Type B pancreatic cell (in vitro differentiated cells): Measurements from ENCODE around the gene ENG. TPM values are rescaled to one million over a fixed set of nuclear protein-coding genes. Genes with fewer than 3 reads are reported as not detected.

Source experiments
- DNase-seq: peaks from one replicate; pipeline ENCODE4 v3.0.0; 2021; ENCODE audit warnings: mixed read lengths; ENCODE audit not compliant: unreplicated experiment; ENCODE audit errors: extremely low spot score
- H3K27ac Mint-ChIP-seq: 2 replicates; pipeline ENCODE4 v1.8.0; 2021; ENCODE audit warnings: mild to moderate bottlenecking, mixed read lengths
- H3K27me3 Mint-ChIP-seq: 2 replicates; pipeline ENCODE4 v1.8.0; 2021; ENCODE audit warnings: mixed read lengths
- H3K36me3 Mint-ChIP-seq: 2 replicates; pipeline ENCODE4 v1.8.0; 2021; ENCODE audit warnings: mixed read lengths
- H3K4me1 Mint-ChIP-seq: one replicate; pipeline ENCODE4 v1.8.0; 2021; ENCODE audit warnings: mixed read lengths; ENCODE audit not compliant: unreplicated experiment
- H3K4me3 Mint-ChIP-seq: 2 replicates; pipeline ENCODE4 v1.8.0; 2021; ENCODE audit warnings: mild to moderate bottlenecking, mixed read lengths
- H3K9me3 Mint-ChIP-seq: 2 replicates; pipeline ENCODE4 v1.8.0; 2021; ENCODE audit warnings: mixed read lengths
- total RNA-seq: library from RNA; stranded (reverse); gene quantifications from 2 replicates; pipeline ENCODE4 v1.2.1, GENCODE V29; 2021; ENCODE audit warnings: low replicate concordance
- TF ChIP-seq, protein P1 (sequence below): fragments of 200-600 bp; sonication (generic); conservative IDR thresholded peaks from 2 replicates; pipeline ENCODE4 v1.5.0; 2021; ENCODE audit warnings: antibody characterized with exemption, mild to moderate bottlenecking

Gene ENG
- total RNA-seq, 1 donor from 2014 or later, result 1.6 TPM

DNA sequence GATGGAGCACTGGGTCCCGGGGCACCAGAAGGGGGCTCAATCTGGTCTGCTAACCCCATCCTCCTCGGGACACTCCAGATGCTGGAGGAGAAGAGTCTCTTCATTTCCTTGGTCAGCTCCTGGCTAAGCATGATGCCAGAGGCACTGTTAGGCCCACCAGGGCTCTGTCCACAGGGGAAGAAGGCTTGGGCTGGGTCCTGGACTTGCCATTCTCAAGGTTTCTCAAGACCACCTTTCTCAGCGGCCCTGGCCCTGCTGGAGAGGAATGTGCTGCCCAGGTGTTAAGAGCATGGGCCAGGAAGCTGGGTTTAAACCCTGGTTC lies 83.9 kb downstream of the ENG start:
- Mint-ChIP-seq H3K27ac (no peak overlapping the region), H3K36me3 (no peaks in the 10 kb centered on the region), H3K4me1 (peaks cover 36% of the 10 kb centered on the region), H3K4me3 (peak overlapping the region; percentile 89), H3K27me3 (peaks cover 13% of the 10 kb centered on the region), H3K9me3 (no peaks in the 10 kb centered on the region)
- TF ChIP-seq, protein P1, sequence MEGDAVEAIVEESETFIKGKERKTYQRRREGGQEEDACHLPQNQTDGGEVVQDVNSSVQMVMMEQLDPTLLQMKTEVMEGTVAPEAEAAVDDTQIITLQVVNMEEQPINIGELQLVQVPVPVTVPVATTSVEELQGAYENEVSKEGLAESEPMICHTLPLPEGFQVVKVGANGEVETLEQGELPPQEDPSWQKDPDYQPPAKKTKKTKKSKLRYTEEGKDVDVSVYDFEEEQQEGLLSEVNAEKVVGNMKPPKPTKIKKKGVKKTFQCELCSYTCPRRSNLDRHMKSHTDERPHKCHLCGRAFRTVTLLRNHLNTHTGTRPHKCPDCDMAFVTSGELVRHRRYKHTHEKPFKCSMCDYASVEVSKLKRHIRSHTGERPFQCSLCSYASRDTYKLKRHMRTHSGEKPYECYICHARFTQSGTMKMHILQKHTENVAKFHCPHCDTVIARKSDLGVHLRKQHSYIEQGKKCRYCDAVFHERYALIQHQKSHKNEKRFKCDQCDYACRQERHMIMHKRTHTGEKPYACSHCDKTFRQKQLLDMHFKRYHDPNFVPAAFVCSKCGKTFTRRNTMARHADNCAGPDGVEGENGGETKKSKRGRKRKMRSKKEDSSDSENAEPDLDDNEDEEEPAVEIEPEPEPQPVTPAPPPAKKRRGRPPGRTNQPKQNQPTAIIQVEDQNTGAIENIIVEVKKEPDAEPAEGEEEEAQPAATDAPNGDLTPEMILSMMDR, result no peak
- no peak for DNase-seq

DNA sequence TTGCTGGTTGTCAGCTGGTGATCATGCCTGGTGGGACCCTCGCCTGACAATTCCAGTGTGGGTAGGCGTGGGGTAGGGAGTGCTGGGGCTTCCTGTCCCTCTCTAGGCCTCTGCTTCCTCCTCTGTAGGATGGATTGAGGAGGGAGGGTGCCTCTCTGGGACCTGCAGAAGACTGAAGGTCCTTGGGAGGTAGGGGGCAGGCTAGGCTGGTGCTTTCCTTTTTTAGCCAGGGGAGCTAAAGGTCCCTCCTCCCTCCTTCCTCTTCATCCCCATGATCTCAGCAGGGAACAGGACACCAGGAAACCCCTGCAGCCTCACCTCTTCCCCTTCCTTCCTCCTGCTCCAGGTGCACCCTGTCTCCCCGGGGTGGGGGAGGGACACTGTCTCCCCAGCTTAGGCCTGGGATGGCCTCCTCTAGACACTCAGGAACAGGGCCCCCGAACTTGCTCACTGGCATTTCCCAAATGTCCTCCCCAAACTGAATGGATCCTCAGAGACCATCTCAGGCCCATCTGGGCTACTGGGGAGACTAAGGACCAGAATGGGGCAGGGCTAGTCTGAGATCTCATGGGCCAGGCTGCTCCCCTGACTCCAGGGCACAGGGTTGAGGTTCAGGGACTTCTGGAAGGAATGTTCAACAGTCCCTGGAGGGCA lies 84.4 kb downstream of the ENG start:
- no peaks in the 10 kb centered on the region for H3K36me3 Mint-ChIP-seq
- DNase-seq, result no peak
- H3K27me3 Mint-ChIP-seq, result peaks cover 15% of the 10 kb centered on the region
- H3K27ac Mint-ChIP-seq, result no peak overlapping the region
- peaks cover 41% of the 10 kb centered on the region for H3K4me1 Mint-ChIP-seq
- TF ChIP-seq, protein P1, result no peak
- H3K4me3 Mint-ChIP-seq, result peak overlapping the region; percentile 89
- no peaks in the 10 kb centered on the region for H3K9me3 Mint-ChIP-seq

- Mint-ChIP-seq H3K27ac (peak overlapping the region; percentile 84), H3K4me1 (peaks cover 44% of the 10 kb centered on the region), H3K36me3 (no peaks in the 10 kb centered on the region), H3K27me3 (peaks cover 22% of the 10 kb centered on the region), H3K9me3 (no peaks in the 10 kb centered on the region), H3K4me3 (no peak overlapping the region)
- no peak for DNase-seq
- TF ChIP-seq, protein P1, result no peak
These were observed 85.4 kb downstream of the ENG start for GRCh38 chr9:127769101-127769500.

- TF ChIP-seq, protein P1, result no peak
- Mint-ChIP-seq H3K27me3 (peaks cover 25% of the 10 kb centered on the region), H3K27ac (peak overlapping the region; percentile 84), H3K4me3 (peak overlapping the region; percentile 62), H3K4me1 (peaks cover 47% of the 10 kb centered on the region), H3K36me3 (no peaks in the 10 kb centered on the region), H3K9me3 (no peaks in the 10 kb centered on the region)
- DNase-seq, result no peak
These were observed 85.8 kb downstream of the ENG start for GRCh38 chr9:127768698-127769097.

DNA sequence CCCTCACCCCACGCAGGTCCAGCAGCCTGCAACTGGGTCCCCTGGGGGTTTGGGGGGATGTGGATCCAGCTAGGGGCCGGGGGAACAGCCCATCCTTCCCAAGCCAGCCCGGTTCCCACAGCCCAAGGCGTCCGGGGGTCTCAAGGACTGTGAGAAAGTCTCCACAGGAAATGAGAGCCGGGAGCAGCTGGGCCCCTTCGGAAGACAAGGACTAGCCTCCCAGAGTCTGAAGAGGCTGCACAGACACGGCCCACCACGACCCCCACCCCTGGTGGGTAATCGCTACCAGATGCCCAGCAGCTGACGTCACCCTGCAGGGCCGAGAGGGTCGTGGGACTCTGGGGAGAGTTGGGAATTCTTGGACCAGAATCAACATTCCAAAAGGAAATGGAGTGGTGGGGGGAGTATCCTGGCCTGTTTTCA lies 86.5 kb downstream of the ENG start:
- Mint-ChIP-seq H3K36me3 (no peaks in the 10 kb centered on the region), H3K4me1 (peaks cover 55% of the 10 kb centered on the region), H3K27ac (peak overlapping the region; percentile 84), H3K4me3 (peak overlapping the region; percentile 62), H3K27me3 (peaks cover 31% of the 10 kb centered on the region), H3K9me3 (no peaks in the 10 kb centered on the region)
- TF ChIP-seq, protein P1, result no peak
- peak; percentile 82 for DNase-seq
